Caco-2 (cell line): ENCODE results near the gene PPT2. TPM values are rescaled to one million over a fixed set of nuclear protein-coding genes. Genes with fewer than 3 reads are reported as not detected.

Experiments
- BruUV-seq: library from RNA; stranded (reverse); fragments of 400-500 nt; replicated peaks from 2 replicates; lab custom pipeline; 2021; lab: Mats Ljungman, UMichigan
- CTCF ChIA-PET: fragments of 300-600 bp; sonication (Branson Sonifier 250); formaldehyde crosslinking; loops from one replicate; lab custom pipeline; 2022; ENCODE audit warnings: antibody characterized with exemption; lab: Charles Lee
- POLR2A ChIA-PET: fragments of 300-600 bp; sonication (Branson Sonifier 250); formaldehyde crosslinking; loops from one replicate; lab custom pipeline; 2022; ENCODE audit warnings: antibody characterized with exemption; lab: Charles Lee
- DNase-seq, 2 experiments: peaks; one replicate each; pipeline versions ENCODE4 v3.0.0 to v3.0.0-alpha.2; 2020 to 2022
- H3K27me3 ChIP-seq: replicated peaks from 2 replicates; pipeline ENCODE4 v1.6.0; 2011; ENCODE audit warnings: low read length; ENCODE audit not compliant: control insufficient read depth, insufficient read depth
- H3K36me3 ChIP-seq: 2 replicates; pipeline ENCODE4 v1.5.1; 2011; ENCODE audit warnings: low read length; ENCODE audit not compliant: control insufficient read depth, insufficient read depth
- H3K4me1 ChIP-seq: fragments of 250-450 bp; sonication (Bioruptor Pico); 2 replicates; pipeline ENCODE4 v1.5.1; 2020; ENCODE audit warnings: mild to moderate bottlenecking
- H3K4me3 ChIP-seq: 2 replicates; pipeline ENCODE4 v1.5.1; 2011; ENCODE audit warnings: low read depth, mild to moderate bottlenecking, control low read depth, low read length
- H3K9me3 ChIP-seq: fragments of 250-450 bp; sonication (Bioruptor Pico); 2 replicates; pipeline ENCODE4 v1.5.1; 2020; ENCODE audit warnings: mild to moderate bottlenecking, moderate library complexity
- H3K27ac Mint-ChIP-seq: one replicate; pipeline ENCODE4 v1.8.0; 2022; ENCODE audit warnings: mixed read lengths; ENCODE audit not compliant: unreplicated experiment
- H3K27me3 Mint-ChIP-seq: one replicate; pipeline ENCODE4 v1.8.0; 2022; ENCODE audit warnings: mixed read lengths; ENCODE audit not compliant: insufficient read depth, unreplicated experiment
- H3K36me3 Mint-ChIP-seq: one replicate; pipeline ENCODE4 v1.8.0; 2022; ENCODE audit warnings: mild to moderate bottlenecking, mixed read lengths; ENCODE audit not compliant: insufficient read depth, unreplicated experiment
- H3K4me1 Mint-ChIP-seq: one replicate; pipeline ENCODE4 v1.8.0; 2022; ENCODE audit warnings: low read depth, mixed read lengths; ENCODE audit not compliant: unreplicated experiment
- H3K4me3 Mint-ChIP-seq: one replicate; pipeline ENCODE4 v1.8.0; 2022; ENCODE audit warnings: mild to moderate bottlenecking, moderate library complexity, mixed read lengths; ENCODE audit not compliant: unreplicated experiment
- H3K9me3 Mint-ChIP-seq: one replicate; pipeline ENCODE4 v1.8.0; 2022; ENCODE audit warnings: mixed read lengths; ENCODE audit not compliant: unreplicated experiment
- CTCF ChIP-seq, 2 experiments: fragments of 200-600 bp in 1 of 2; IDR thresholded peaks; 1 replicate in 1 of 2; 2 replicates in 1 of 2; pipeline versions ENCODE4 v1.5.1 to v1.8.0; 2011 to 2022; ENCODE audit warnings: antibody characterized with exemption in 1 of 2, control low read depth in 1 of 2, inconsistent platforms in 1 of 2, low read depth in 1 of 2, low read length in 1 of 2, mild to moderate bottlenecking in 1 of 2, moderate library complexity in 1 of 2; ENCODE audit not compliant: insufficient read depth in 1 of 2, severe bottlenecking in 1 of 2, unreplicated experiment in 1 of 2
- intact Hi-C: fragments of 100-400 bp; cut with micrococcal nuclease; formaldehyde crosslinking; loops from one replicate; pipeline ENCODE4 v1.10.0; 2022; ENCODE audit not compliant: unreplicated experiment
- total RNA-seq: library from RNA; stranded (reverse); gene quantifications from 2 replicates; pipeline ENCODE4 v1.2.3, GENCODE V29; 2022

Gene PPT2
- total RNA-seq, 1 experiment from 2014 or later, result 80.8 TPM

GRCh38 chr6:32175322-32175710 lies 21.4 kb downstream of the PPT2 start:
- Mint-ChIP-seq H3K4me1 (peaks cover 41% of the 10 kb centered on the region), H3K36me3 (peaks cover 45% of the 10 kb centered on the region), H3K4me3 (peak overlapping the region; percentile 81), H3K27ac (no peak overlapping the region), H3K27me3 (no peaks in the 10 kb centered on the region), H3K9me3 (no peaks in the 10 kb centered on the region)
- peaks cover 22% of the 10 kb centered on the region for H3K4me1 ChIP-seq
- CTCF ChIA-PET, result no interaction called here
- intact Hi-C loops, result no loop called here
- H3K4me3 ChIP-seq, result peak overlapping the region; percentile 87
- POLR2A ChIA-PET, result no interaction called here
- no peak for DNase-seq
- H3K36me3 ChIP-seq, result no peaks in the 10 kb centered on the region
- TF ChIP-seq CTCF (IDR thresholded peaks at IDR 0.05; ENCODE audit: insufficient read depth in 1 of 2, low read depth in 1 of 2, low read length in 1 of 2, severe bottlenecking in 1 of 2, unreplicated experiment in 1 of 2), result no peak
- no peaks in the 10 kb centered on the region for H3K9me3 ChIP-seq
- H3K27me3 ChIP-seq, result no peaks in the 10 kb centered on the region
- TSS peak; percentile 9 for BruUV-seq

GRCh38 chr6:32175711-32176475 lies 22.0 kb downstream of the PPT2 start, which contains the start of gene AGPAT1:
Gene AGPAT1 (minus strand): TSS chr6:32176084. CDS start chr6:32171496, 4,588 bp downstream.
- no peaks in the 10 kb centered on the region for H3K27me3 ChIP-seq
- Mint-ChIP-seq H3K36me3 (peaks cover 43% of the 10 kb centered on the region), H3K27ac (peak within 1 kb of the TSS; percentile 94), H3K9me3 (no peaks in the 10 kb centered on the region), H3K4me3 (peak within 1 kb of the TSS; percentile 81), H3K4me1 (peaks cover 46% of the 10 kb centered on the region), H3K27me3 (no peaks in the 10 kb centered on the region)
- TF ChIP-seq CTCF (IDR thresholded peaks at IDR 0.05; ENCODE audit: insufficient read depth in 1 of 2, low read depth in 1 of 2, low read length in 1 of 2, severe bottlenecking in 1 of 2, unreplicated experiment in 1 of 2), result no peak
- CTCF ChIA-PET, result interaction anchor here (1.3 to 2.1 kb wide), 2 partner anchors 8 to 20 kb away, joined by 3 to 24 read pairs; no protein-coding TSS in a partner anchor
- intact Hi-C loops, result no loop called here
- H3K36me3 ChIP-seq, result no peaks in the 10 kb centered on the region; the same call in 1 of the 2 replicates
- peak within 1 kb of the TSS; percentile 87 for H3K4me3 ChIP-seq
- H3K4me1 ChIP-seq, result peaks cover 22% of the 10 kb centered on the region
- no peaks in the 10 kb centered on the region for H3K9me3 ChIP-seq
- POLR2A ChIA-PET, result interaction anchor here (0.6 to 1.0 kb wide), 3 partner anchors 20 to 796 kb away, joined by 3 to 6 read pairs (median 4); partner anchors contain the start of gene FKBPL
- no TSS peak for BruUV-seq
- peak; percentile 97 to 98 for DNase-seq

- H3K36me3 ChIP-seq, result peaks cover 1% of the 10 kb centered on the region
- peak overlapping the region; percentile 87 for H3K4me3 ChIP-seq
- H3K27me3 ChIP-seq, result no peaks in the 10 kb centered on the region
- Mint-ChIP-seq H3K9me3 (no peaks in the 10 kb centered on the region), H3K4me1 (peaks cover 46% of the 10 kb centered on the region), H3K27me3 (no peaks in the 10 kb centered on the region), H3K4me3 (peak overlapping the region; percentile 81), H3K27ac (peak overlapping the region; percentile 94), H3K36me3 (peaks cover 38% of the 10 kb centered on the region)
- intact Hi-C loops, result loop anchor here (1.0 kb wide), 1 partner anchor 19 kb away; no protein-coding TSS in a partner anchor
- POLR2A ChIA-PET, result interaction anchor here (0.6 to 1.4 kb wide), 4 partner anchors 14 to 795 kb away, joined by 3 to 29 read pairs (median 4); partner anchors contain the start of genes FKBPL and PBX2
- BruUV-seq, result TSS peak; percentile 63
- TF ChIP-seq CTCF (IDR thresholded peaks at IDR 0.05; ENCODE audit: insufficient read depth in 1 of 2, low read depth in 1 of 2, low read length in 1 of 2, severe bottlenecking in 1 of 2, unreplicated experiment in 1 of 2), result no peak
- CTCF ChIA-PET, result interaction anchor here (1.2 to 2.1 kb wide), 4 partner anchors 9 to 83 kb away, joined by 3 to 24 read pairs (median 4); partner anchors contain the start of gene PBX2
- no peak for DNase-seq
- H3K4me1 ChIP-seq, result peaks cover 22% of the 10 kb centered on the region
- no peaks in the 10 kb centered on the region for H3K9me3 ChIP-seq
These were observed 22.7 kb downstream of the PPT2 start for GRCh38 chr6:32176476-32177182.
